ENCODE data around the gene SPA17.

DNA sequence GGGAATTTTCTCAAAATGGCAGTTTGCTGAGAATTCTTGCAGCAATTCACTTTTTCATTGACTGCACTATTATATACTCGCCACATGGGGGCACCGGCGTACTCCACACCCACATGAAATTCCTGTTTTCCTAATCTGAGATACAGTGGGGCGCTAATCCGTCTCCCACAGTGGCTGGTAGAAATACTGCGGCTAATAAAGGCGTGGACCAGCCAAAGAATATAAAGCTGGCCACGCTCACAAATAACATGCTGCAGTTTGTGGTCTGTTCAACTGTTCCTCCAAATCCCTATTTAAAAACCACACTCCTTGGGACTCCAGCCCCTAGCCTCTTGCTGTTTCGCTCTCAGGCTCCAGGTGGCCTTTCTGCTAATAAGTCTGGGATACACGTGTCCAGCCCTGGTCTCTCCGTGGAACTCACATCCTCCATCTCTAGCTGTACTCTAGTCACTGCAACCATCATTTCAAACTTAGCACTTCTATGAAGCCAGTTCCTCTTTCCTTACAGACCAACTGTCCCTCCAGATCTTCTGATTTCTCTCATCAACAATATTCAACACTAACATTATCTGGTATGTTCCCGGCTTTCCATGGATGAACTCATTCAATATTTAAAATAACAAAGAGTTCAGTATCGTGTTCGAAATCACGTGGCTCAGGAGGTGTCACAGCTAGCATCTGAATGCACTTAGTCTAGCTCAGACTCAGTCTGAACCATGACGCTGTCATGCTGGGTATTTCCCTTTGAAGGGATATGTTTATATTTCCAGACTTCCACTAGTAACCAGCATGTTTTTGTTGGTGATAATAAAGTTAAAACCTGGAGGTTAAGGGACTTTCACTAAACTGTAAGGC lies 29.1 kb upstream of the SPA17 start:
- TF ChIP-seq, protein P1, sequence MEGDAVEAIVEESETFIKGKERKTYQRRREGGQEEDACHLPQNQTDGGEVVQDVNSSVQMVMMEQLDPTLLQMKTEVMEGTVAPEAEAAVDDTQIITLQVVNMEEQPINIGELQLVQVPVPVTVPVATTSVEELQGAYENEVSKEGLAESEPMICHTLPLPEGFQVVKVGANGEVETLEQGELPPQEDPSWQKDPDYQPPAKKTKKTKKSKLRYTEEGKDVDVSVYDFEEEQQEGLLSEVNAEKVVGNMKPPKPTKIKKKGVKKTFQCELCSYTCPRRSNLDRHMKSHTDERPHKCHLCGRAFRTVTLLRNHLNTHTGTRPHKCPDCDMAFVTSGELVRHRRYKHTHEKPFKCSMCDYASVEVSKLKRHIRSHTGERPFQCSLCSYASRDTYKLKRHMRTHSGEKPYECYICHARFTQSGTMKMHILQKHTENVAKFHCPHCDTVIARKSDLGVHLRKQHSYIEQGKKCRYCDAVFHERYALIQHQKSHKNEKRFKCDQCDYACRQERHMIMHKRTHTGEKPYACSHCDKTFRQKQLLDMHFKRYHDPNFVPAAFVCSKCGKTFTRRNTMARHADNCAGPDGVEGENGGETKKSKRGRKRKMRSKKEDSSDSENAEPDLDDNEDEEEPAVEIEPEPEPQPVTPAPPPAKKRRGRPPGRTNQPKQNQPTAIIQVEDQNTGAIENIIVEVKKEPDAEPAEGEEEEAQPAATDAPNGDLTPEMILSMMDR (IDR thresholded peaks at IDR 0.05) = peak; percentile 64 to 83 (median 75)
- TF ChIP-seq POLR2A (IDR thresholded peaks at IDR 0.05) = no peak
